ENCODE data around the gene MAPK8IP2. TPM values are rescaled to one million over a fixed set of nuclear protein-coding genes. Genes with fewer than 3 reads are reported as not detected.
A peak's percentile ranks its signal among the peaks of the same experiment; 100 is the strongest.

The MAPK8IP2 gene
- total RNA-seq, 4 donors from 2014 or later = 0.94 to 3.3 (median 1.5) TPM

DNA sequence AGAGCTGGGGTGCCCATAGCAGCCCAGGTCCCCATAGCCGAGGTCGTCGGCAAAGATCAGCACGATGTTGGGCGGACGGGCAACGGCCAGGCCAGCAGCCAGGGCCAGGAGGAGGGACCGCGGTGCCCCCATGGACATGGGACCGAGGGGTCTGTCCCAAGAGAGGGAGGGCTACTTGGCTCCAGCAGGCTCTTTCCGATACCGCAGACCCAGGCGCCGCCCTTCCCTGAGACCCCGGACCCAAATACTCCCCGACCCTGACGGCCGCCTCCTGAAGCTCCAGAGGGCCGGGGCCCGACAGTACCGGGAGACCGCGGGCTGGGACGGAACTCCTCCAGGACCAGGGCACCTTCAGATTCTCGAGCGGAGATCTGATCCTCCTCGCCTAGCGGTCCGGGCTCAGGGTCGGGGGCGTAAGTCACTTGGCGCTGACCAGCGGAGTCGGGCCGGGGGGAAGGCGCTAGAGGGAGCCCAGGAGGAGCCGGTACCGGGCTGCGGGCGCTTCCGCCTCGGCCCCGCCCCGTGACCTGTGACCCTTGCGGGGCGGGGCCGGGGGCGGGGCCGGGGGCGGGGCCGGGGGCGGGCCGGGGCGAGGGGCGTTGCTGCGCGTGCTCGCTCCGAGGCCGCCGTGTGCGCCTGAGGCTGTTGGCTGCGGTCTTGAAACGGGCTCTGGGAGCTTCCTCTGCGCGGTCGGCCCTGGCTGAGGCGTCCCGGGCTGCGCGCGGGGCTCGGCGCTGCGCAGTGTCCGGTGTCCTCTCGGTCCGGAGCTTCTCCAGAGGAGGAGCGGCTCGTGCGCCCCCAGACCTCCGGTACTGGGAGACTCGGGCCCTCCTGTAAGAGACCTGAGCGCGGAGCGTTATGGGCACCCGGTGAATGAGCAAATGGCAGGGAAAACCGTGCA is 27.3 kb downstream of the MAPK8IP2 start, which contains the start of gene ARSA:
Gene ARSA, minus strand, starts transcription at position 511 of the 901 bp plus-strand sequence. Its CDS starts 373 bp downstream, at position 138.
- H3K4me3 ChIP-seq (replicated peaks in 1 of 3) = peak within 1 kb of the TSS in 2 of 3 donors; percentile 62 to 75
- H3K27me3 ChIP-seq = no peaks in the 10 kb centered on the region
- DNase-seq = peak; percentile 78 to 79
- TF ChIP-seq, protein P1, sequence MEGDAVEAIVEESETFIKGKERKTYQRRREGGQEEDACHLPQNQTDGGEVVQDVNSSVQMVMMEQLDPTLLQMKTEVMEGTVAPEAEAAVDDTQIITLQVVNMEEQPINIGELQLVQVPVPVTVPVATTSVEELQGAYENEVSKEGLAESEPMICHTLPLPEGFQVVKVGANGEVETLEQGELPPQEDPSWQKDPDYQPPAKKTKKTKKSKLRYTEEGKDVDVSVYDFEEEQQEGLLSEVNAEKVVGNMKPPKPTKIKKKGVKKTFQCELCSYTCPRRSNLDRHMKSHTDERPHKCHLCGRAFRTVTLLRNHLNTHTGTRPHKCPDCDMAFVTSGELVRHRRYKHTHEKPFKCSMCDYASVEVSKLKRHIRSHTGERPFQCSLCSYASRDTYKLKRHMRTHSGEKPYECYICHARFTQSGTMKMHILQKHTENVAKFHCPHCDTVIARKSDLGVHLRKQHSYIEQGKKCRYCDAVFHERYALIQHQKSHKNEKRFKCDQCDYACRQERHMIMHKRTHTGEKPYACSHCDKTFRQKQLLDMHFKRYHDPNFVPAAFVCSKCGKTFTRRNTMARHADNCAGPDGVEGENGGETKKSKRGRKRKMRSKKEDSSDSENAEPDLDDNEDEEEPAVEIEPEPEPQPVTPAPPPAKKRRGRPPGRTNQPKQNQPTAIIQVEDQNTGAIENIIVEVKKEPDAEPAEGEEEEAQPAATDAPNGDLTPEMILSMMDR (IDR thresholded peaks at IDR 0.05) = peak in 3 of 6 experiments; percentile 24 to 42 (median 28)
- peak in 1 of 2 donors; percentile 65 for TF ChIP-seq POLR2A (IDR thresholded peaks at IDR 0.05)
- no peaks in the 10 kb centered on the region for H3K9me3 ChIP-seq
- H3K27ac ChIP-seq = peak within 1 kb of the TSS; percentile 33 to 72 (median 58)
- 5 to 13% methylated on average over 3 to 18 of the region's 88 CpGs for WGBS, 2 donors
- H3K36me3 ChIP-seq = no peaks in the 10 kb centered on the region
- H3K4me1 ChIP-seq = peaks cover 7 to 16% of the 10 kb centered on the region in 2 donors
- intact Hi-C loops (cut with DNase I) = loop anchor here (5.0 kb wide), 1 partner anchor 49 kb away; no protein-coding TSS in a partner anchor

DNA sequence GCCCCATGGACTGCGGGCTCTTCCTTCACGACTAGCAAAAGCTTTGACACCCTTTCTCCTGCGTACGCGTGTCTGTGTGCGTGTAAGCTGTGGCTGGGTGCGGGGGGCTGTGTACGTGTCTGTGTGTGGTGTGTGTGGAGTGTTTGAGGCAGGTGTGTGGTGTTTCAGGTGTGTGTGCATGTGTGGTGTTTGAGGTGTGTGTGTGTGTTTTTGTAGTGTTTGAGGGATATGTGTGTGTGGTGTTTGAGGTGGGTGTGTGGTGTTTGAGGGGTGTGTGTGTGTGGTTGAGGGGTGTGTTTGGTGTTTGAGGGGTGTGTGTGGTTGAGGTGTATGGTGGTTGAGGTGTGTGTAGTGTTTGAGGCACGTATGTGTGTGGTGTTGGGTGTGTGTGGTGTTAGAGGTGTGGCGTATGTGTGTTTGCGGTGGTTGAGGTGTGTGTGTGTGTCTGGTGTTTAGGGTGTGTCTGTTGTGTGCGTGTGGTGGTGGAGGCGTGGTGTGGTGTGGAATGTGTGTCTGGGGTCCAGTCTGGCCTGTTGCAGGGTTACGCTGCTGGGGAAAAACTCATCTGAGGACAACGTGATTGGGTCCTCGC is 28.0 kb downstream of the MAPK8IP2 start:
- Histone ChIP-seq H3K9me3 (no peaks in the 10 kb centered on the region), H3K27ac (peak overlapping the region in 2 of 3 donors; percentile 56 to 58), H3K27me3 (no peaks in the 10 kb centered on the region), H3K4me3 (replicated peaks in 1 of 3) (peak overlapping the region in 2 of 3 donors; percentile 62 to 75), H3K36me3 (no peaks in the 10 kb centered on the region), H3K4me1 (peaks cover 7 to 16% of the 10 kb centered on the region in 2 donors)
- intact Hi-C loops (cut with DNase I) = loop anchor here (5.0 kb wide), 1 partner anchor 49 kb away; no protein-coding TSS in a partner anchor
- no peak for DNase-seq
- no peak for TF ChIP-seq POLR2A (IDR thresholded peaks at IDR 0.05)
- TF ChIP-seq, protein P1 (IDR thresholded peaks at IDR 0.05) = no peak
- 32 to 40% methylated on average over 15 to 16 of the region's 16 CpGs for WGBS, 2 donors

DNA sequence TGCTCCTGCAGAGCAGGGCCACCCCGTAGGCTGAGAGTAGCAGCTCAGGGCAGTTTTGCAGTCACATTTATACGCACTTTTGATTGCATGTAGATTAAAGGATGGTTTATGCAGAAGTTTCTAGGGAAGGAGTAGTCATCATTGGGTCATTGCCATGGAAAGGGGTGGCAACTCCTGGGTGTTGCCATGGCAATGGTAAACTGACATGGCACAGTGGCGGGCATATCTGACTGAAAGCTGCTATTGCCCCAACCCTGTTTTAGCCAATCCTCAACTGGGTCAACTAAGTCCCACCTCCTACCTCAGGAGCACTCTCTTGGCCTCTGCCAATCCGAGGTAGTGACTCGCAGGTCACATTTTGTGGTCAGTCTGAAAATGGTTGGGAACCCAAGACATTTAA is 29.8 kb downstream of the MAPK8IP2 start:
- Histone ChIP-seq H3K27me3 (no peaks in the 10 kb centered on the region), H3K27ac (no peak overlapping the region), H3K36me3 (no peaks in the 10 kb centered on the region), H3K4me3 (replicated peaks in 1 of 3) (no peak overlapping the region), H3K4me1 (peaks cover 7 to 16% of the 10 kb centered on the region in 2 donors), H3K9me3 (no peaks in the 10 kb centered on the region)
- no peak for DNase-seq
- intact Hi-C loops (cut with DNase I) = no loop called here
- TF ChIP-seq POLR2A (IDR thresholded peaks at IDR 0.05) = no peak
- TF ChIP-seq, protein P1 (IDR thresholded peaks at IDR 0.05) = no peak
- WGBS, 2 donors = 78 to 86% methylated on average over 5 of the region's 5 CpGs

DNA sequence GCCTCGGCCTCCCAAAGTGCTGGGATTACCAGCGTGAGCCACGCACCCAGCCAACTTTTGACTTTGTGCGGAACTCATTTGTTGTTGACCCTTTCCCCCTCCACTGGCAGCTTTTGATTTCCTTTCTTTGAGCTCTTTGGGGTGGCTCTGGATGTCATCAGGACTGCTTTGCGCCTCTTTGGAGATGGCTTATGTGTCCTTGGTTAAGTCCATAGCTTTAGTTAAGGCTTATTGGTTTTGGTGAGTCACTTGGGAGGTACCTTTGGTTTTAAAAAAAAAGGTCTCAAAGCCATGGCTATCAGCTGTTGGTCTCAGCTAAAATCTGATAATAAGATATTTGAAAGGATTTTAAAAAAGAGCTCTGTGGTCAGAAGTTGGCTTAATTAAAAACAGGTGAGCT is 32.5 kb downstream of the MAPK8IP2 start:
- Histone ChIP-seq H3K36me3 (no peaks in the 10 kb centered on the region), H3K4me1 (peaks cover 7% of the 10 kb centered on the region in 2 donors), H3K9me3 (no peaks in the 10 kb centered on the region), H3K4me3 (replicated peaks in 1 of 3) (no peak overlapping the region), H3K27me3 (no peaks in the 10 kb centered on the region), H3K27ac (no peak overlapping the region)
- TF ChIP-seq, protein P1 (IDR thresholded peaks at IDR 0.05) = no peak
- no peak for TF ChIP-seq POLR2A (IDR thresholded peaks at IDR 0.05)
- DNase-seq = no peak
- WGBS, 2 donors = 94% methylated on average over 5 of the region's 5 CpGs
- intact Hi-C loops (cut with DNase I) = no loop called here
